Tibial nerve (tissue), 4 donors: Measurements from ENCODE around the gene DNM3.

Experiments used
- EP300 ChIP-seq, 2 donors: sonication (generic); formaldehyde crosslinking; IDR thresholded peaks; one replicate each; pipeline ENCODE4 v1.6.1; 2017; ENCODE audit warnings: antibody characterized with exemption in 2 of 2, mild to moderate bottlenecking in 1 of 2
- TF ChIP-seq, protein P1 (sequence below), 5 experiments: fragments of 200-600 bp in 3 of 5; fragments of 450-650 bp in 2 of 5; sonication (generic) in 3 of 5; IDR thresholded peaks; one replicate each; pipeline ENCODE4 v1.5.1; 2016 to 2019; ENCODE audit warnings: antibody characterized with exemption in 5 of 5, mild to moderate bottlenecking in 3 of 5, moderate library complexity in 2 of 5

DNA sequence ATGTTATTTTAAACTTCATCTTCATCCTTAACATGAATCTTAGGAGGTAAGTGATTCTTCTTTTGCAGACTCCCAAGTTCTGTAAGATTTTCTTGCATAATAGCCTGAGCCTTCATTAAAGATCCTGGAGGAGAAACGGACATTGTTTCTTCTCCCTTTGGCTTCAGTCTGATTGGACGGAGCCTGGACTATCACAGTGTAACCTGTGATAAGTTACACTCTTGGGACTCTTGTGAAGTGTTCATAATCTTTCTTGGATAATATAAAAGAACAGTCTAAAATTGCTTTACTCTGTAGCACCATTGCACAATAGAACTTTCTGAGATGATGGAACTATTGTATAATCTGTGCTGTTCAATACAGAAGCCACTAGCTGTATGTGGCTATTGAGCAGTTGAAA, 244.8 kb downstream of the DNM3 start:
- TF ChIP-seq EP300 (IDR thresholded peaks at IDR 0.05) = no peak
- TF ChIP-seq, protein P1, sequence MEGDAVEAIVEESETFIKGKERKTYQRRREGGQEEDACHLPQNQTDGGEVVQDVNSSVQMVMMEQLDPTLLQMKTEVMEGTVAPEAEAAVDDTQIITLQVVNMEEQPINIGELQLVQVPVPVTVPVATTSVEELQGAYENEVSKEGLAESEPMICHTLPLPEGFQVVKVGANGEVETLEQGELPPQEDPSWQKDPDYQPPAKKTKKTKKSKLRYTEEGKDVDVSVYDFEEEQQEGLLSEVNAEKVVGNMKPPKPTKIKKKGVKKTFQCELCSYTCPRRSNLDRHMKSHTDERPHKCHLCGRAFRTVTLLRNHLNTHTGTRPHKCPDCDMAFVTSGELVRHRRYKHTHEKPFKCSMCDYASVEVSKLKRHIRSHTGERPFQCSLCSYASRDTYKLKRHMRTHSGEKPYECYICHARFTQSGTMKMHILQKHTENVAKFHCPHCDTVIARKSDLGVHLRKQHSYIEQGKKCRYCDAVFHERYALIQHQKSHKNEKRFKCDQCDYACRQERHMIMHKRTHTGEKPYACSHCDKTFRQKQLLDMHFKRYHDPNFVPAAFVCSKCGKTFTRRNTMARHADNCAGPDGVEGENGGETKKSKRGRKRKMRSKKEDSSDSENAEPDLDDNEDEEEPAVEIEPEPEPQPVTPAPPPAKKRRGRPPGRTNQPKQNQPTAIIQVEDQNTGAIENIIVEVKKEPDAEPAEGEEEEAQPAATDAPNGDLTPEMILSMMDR (IDR thresholded peaks at IDR 0.05) = no peak
